Thymus (tissue), 11 donors: ENCODE measurements around the gene KANSL1. TPM values are rescaled to one million over a fixed set of nuclear protein-coding genes. Genes with fewer than 3 reads are reported as not detected.
"Not testable (repeated sequence)": the region's sequence is repeated elsewhere in the genome, so short reads cannot be mapped to it uniquely, and the experiment has no call there.

Experiments used
- DNase-seq, 9 donors: peaks; one replicate each; pipeline ENCODE4 v3.0.0-alpha.2; 2013; ENCODE audit warnings: low spot score in 9 of 9, low read depth in 6 of 9, missing footprints in 1 of 9
- H3K27ac ChIP-seq, 2 donors: one replicate each; pipeline ENCODE4 v1.5.1; 2013; ENCODE audit warnings: control low read depth in 1 of 2, low read depth in 1 of 2, low read length in 1 of 2, mild to moderate bottlenecking in 1 of 2, moderate library complexity in 1 of 2
- H3K27me3 ChIP-seq, 2 donors: one replicate each; pipeline ENCODE4 v1.5.1; 2013; ENCODE audit warnings: low read length in 1 of 2; ENCODE audit not compliant: control insufficient read depth in 2 of 2, insufficient read depth in 1 of 2
- H3K36me3 ChIP-seq, 2 donors: one replicate each; pipeline ENCODE4 v1.5.1; 2013; ENCODE audit warnings: low read length in 1 of 2, mild to moderate bottlenecking in 1 of 2, moderate library complexity in 1 of 2; ENCODE audit not compliant: control insufficient read depth in 2 of 2, insufficient read depth in 2 of 2
- H3K4me1 ChIP-seq, 2 donors: one replicate each; pipeline ENCODE4 v1.5.1; 2013; ENCODE audit warnings: low read length in 2 of 2; ENCODE audit not compliant: control insufficient read depth in 2 of 2, insufficient read depth in 2 of 2
- H3K4me3 ChIP-seq, 2 donors: one replicate each; pipeline ENCODE4 v1.5.1; 2013; ENCODE audit warnings: low read length in 2 of 2, control low read depth in 1 of 2, mild to moderate bottlenecking in 1 of 2
- H3K9me3 ChIP-seq, 2 donors: one replicate each; pipeline ENCODE4 v1.5.1; 2013; ENCODE audit warnings: low read length in 1 of 2, mild to moderate bottlenecking in 1 of 2; ENCODE audit not compliant: control insufficient read depth in 2 of 2, insufficient read depth in 1 of 2
- WGBS: extraction: QIAGEN DNeasy Blood & Tissue Kit; methylation state at CpG from one replicate; pipeline ENCODE4 v1.1.7; 2013; 5-methylcytosine and 5-hydroxymethylcytosine counted together
- polyA plus RNA-seq: library from polyadenylated mRNA; stranded (reverse); fragments of 200-250 nt; gene quantifications from one replicate; pipeline ENCODE4 v1.2.3, GENCODE V29; 2013
- total RNA-seq: library from RNA; stranded (reverse); fragments of 120-200 nt; gene quantifications from one replicate; pipeline ENCODE4 v1.2.4, GENCODE V29; 2013
- donor health status: healthy.

The KANSL1 gene
- total and polyA plus RNA-seq, 2 donors, result 22.3 to 101 TPM

DNA sequence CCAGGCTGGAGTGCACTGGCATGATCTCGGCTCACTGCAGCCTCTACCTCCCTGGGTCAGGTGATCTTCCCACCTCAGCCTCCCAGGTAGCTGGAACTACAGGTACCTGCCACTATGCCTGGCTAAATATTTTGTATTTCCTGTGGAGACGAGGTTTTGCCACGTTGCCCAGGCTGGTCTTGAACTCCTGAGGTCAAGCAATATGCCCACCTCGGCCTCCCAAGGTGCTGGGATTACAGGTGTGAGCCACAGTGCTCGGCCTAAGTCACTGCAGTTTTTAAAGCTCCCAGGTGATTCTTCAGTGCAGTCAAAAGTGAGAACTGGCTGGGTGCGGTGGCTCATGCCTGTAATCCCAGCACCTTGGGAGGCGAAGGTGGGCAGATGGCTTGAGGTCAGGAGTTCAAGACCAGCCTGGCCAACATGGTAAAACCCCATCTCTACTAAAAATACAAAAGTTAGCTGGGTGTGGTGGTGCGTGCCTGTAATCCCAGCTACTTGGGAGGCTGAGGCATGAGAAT is 173.8 kb downstream of the KANSL1 start:
- H3K27me3 ChIP-seq, H3K4me3 ChIP-seq, H3K4me1 ChIP-seq, H3K27ac ChIP-seq, H3K9me3 ChIP-seq, DNase-seq: not testable (repeated sequence)
- H3K36me3 ChIP-seq, result peaks cover 0 to 13% of the 10 kb centered on the region in 2 donors
- 98% methylated on average over 8 of the region's 8 CpGs for WGBS

DNA sequence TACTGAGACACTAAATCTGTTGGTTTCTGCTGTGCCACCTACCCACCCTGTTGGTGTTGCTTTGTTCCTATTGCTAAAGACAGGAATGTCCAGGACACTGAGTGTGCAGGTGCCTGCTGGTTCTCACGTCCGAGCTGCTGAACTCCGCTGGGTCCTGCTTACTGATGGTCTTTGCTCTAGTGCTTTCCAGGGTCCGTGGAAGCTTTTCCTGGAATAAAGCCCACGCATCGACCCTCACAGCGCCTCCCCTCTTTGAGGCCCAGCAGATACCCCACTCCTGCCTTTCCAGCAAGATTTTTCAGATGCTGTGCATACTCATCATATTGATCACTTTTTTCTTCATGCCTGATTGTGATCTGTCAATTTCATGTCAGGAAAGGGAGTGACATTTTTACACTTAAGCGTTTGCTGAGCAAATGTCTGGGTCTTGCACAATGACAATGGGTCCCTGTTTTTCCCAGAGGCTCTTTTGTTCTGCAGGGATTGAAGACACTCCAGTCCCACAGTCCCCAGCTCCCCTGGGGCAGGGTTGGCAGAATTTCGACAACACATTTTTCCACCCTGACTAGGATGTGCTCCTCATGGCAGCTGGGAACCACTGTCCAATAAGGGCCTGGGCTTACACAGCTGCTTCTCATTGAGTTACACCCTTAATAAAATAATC is 179.6 kb downstream of the KANSL1 start:
- WGBS, result 94% methylated on average over 9 of the region's 9 CpGs
- DNase-seq, result no peak
- H3K9me3 ChIP-seq, result no peaks in the 10 kb centered on the region

DNA sequence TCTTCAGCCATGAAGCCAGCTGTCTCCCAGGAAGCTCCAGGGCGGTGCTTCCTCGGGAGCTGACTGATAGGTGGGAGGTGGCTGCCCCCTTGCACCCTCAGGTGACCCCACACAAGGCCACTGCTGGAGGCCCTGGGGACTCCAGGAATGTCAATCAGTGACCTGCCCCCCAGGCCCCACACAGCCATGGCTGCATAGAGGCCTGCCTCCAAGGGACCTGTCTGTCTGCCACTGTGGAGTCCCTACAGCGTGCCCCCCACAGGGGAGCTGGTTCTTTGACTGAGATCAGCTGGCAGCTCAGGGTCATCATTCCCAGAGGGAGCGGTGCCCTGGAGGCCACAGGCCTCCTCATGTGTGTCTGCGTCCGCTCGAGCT is 180.1 kb downstream of the KANSL1 start:
- H3K27me3 ChIP-seq, result peaks cover 0 to 3% of the 10 kb centered on the region in 2 donors
- 96% methylated on average over 7 of the region's 7 CpGs for WGBS
- H3K36me3 ChIP-seq, result no peaks in the 10 kb centered on the region
- no peaks in the 10 kb centered on the region for H3K4me1 ChIP-seq
- H3K27ac ChIP-seq, result no peak overlapping the region
- no peak for DNase-seq
- H3K9me3 ChIP-seq, result no peaks in the 10 kb centered on the region
- H3K4me3 ChIP-seq, result no peak overlapping the region

More for the DNA sequence above, 179.6 kb downstream of the KANSL1 start:
- H3K27ac ChIP-seq, result no peak overlapping the region
- no peaks in the 10 kb centered on the region for H3K4me1 ChIP-seq
- no peaks in the 10 kb centered on the region for H3K36me3 ChIP-seq
- peaks cover 0 to 1% of the 10 kb centered on the region in 2 donors for H3K27me3 ChIP-seq
- no peak overlapping the region for H3K4me3 ChIP-seq

DNA sequence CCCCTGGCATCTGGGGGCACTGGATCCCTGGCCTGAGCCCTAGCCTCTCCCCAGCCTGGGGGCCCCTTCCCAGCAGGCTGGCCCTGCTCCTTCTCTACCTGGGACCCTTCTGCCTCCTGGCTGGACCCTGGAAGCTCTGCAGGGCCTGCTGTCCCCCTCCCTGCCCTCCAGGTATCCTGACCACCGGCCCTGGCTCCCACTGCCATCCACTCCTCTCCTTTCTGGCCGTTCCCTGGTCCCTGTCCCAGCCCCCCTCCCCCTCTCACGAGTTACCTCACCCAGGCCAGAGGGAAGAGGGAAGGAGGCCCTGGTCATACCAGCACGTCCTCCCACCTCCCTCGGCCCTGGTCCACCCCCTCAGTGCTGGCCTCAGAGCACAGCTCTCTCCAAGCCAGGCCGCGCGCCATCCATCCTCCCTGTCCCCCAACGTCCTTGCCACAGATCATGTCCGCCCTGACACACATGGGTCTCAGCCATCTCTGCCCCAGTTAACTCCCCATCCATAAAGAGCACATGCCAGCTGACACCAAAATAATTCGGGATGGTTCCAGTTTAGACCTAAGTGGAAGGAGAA is 180.6 kb downstream of the KANSL1 start:
- peaks cover 0 to 3% of the 10 kb centered on the region in 2 donors for H3K27me3 ChIP-seq
- no peaks in the 10 kb centered on the region for H3K4me1 ChIP-seq
- H3K36me3 ChIP-seq, result no peaks in the 10 kb centered on the region
- H3K4me3 ChIP-seq, result no peak overlapping the region
- no peak overlapping the region for H3K27ac ChIP-seq
- 90% methylated on average over 11 of the region's 11 CpGs for WGBS
- DNase-seq, result no peak
- H3K9me3 ChIP-seq, result no peaks in the 10 kb centered on the region

DNA sequence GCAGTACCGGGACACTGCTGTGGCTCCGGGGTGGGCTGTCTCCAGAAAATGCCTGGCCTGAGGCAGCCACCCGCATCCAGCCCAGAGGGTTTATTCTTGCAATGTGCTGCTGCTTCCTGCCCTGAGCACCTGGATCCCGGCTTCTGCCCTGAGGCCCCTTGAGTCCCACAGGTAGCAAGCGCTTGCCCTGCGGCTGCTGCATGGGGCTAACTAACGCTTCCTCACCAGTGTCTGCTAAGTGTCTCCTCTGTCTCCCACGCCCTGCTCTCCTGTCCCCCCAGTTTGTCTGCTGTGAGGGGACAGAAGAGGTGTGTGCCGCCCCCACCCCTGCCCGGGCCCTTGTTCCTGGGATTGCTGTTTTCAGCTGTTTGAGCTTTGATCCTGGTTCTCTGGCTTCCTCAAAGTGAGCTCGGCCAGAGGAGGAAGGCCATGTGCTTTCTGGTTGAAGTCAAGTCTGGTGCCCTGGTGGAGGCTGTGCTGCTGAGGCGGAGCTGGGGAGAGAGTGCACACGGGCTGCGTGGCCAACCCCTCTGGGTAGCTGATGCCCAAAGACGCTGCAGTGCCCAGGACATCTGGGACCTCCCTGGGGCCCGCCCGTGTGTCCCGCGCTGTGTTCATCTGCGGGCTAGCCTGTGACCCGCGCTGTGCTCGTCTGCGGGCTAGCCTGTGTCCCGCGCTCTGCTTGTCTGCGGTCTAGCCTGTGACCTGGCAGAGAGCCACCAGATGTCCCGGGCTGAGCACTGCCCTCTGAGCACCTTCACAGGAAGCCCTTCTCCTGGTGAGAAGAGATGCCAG is 181.3 kb downstream of the KANSL1 start:
- Histone ChIP-seq H3K27ac (no peak overlapping the region), H3K4me3 (no peak overlapping the region), H3K4me1 (no peaks in the 10 kb centered on the region), H3K36me3 (no peaks in the 10 kb centered on the region), H3K27me3 (peaks cover 0 to 3% of the 10 kb centered on the region in 2 donors), H3K9me3 (no peaks in the 10 kb centered on the region)
- DNase-seq, result no peak
- WGBS, result 94% methylated on average over 28 of the region's 28 CpGs

DNA sequence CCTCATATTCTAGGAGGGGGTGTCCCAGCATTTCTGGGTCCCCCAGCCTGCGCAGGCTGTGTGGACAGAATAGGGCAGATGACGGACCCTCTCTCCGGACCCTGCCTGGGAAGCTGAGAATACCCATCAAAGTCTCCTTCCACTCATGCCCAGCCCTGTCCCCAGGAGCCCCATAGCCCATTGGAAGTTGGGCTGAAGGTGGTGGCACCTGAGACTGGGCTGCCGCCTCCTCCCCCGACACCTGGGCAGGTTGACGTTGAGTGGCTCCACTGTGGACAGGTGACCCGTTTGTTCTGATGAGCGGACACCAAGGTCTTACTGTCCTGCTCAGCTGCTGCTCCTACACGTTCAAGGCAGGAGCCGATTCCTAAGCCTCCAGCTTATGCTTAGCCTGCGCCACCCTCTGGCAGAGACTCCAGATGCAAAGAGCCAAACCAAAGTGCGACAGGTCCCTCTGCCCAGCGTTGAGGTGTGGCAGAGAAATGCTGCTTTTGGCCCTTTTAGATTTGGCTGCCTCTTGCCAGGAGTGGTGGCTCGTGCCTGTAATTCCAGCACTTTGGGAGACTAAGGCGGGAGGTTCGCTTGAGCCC is 182.5 kb downstream of the KANSL1 start:
- peaks cover 0 to 3% of the 10 kb centered on the region in 2 donors for H3K27me3 ChIP-seq
- no peaks in the 10 kb centered on the region for H3K4me1 ChIP-seq
- H3K9me3 ChIP-seq, result no peaks in the 10 kb centered on the region
- no peak for DNase-seq
- WGBS, result 89% methylated on average over 16 of the region's 16 CpGs
- no peak overlapping the region for H3K27ac ChIP-seq
- H3K36me3 ChIP-seq, result no peaks in the 10 kb centered on the region
- H3K4me3 ChIP-seq, result no peak overlapping the region

DNA sequence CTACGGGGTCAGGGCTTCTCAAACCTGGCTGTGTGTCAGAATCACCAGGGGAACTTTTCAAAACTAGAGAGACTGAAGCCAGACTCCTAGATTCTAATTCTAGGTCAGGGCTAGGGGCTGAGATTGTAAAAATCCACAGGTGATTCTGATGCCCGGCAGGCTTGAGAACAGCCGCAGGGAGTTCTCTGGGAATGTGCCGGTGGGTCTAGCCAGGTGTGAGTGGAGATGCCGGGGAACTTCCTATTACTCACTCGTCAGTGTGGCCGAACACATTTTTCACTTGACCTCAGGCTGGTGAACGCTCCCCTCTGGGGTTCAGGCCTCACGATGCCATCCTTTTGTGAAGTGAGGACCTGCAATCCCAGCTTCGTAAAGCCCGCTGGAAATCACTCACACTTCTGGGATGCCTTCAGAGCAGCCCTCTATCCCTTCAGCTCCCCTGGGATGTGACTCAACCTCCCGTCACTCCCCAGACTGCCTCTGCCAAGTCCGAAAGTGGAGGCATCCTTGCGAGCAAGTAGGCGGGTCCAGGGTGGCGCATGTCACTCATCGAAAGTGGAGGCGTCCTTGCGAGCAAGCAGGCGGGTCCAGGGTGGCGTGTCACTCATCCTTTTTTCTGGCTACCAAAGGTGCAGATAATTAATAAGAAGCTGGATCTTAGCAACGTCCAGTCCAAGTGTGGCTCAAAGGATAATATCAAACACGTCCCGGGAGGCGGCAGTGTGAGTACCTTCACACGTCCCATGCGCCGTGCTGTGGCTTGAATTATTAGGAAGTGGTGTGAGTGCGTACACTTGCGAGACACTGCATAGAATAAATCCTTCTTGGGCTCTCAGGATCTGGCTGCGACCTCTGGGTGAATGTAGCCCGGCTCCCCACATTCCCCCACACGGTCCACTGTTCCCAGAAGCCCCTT is 183.3 kb downstream of the KANSL1 start:
- H3K27ac ChIP-seq, result no peak overlapping the region
- WGBS, result 91% methylated on average over 33 of the region's 33 CpGs
- no peak for DNase-seq
- peaks cover 0 to 3% of the 10 kb centered on the region in 2 donors for H3K27me3 ChIP-seq
- H3K4me3 ChIP-seq, result no peak overlapping the region
- no peaks in the 10 kb centered on the region for H3K9me3 ChIP-seq
- H3K36me3 ChIP-seq, result no peaks in the 10 kb centered on the region
- no peaks in the 10 kb centered on the region for H3K4me1 ChIP-seq

DNA sequence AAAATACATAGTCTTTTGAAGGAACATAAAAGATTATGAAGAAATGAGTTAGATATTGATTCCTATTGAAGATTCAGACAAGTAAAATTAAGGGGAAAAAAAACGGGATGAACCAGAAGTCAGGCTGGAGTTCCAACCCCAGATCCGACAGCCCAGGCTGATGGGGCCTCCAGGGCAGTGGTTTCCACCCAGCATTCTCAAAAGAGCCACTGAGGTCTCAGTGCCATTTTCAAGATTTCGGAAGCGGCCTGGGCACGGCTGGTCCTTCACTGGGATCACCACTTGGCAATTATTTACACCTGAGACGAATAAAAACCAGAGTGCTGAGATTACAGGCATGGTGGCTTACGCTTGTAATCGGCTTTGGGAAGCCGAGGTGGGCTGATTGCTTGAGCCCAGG is 184.6 kb downstream of the KANSL1 start:
- 97% methylated on average over 9 of the region's 9 CpGs for WGBS
- Histone ChIP-seq H3K27ac (no peak overlapping the region), H3K27me3 (peaks cover 0 to 3% of the 10 kb centered on the region in 2 donors), H3K4me3 (no peak overlapping the region), H3K36me3 (no peaks in the 10 kb centered on the region), H3K4me1 (no peaks in the 10 kb centered on the region), H3K9me3 (no peaks in the 10 kb centered on the region)
- no peak for DNase-seq
